Mucosa of gallbladder (tissue), 1 donor: ENCODE data around the gene KIF21B. TPM values are rescaled to one million over a fixed set of nuclear protein-coding genes. Genes with fewer than 3 reads are reported as not detected.
"Not testable (repeated sequence)": the region's sequence is repeated elsewhere in the genome, so short reads cannot be mapped to it uniquely, and the experiment has no call there.

Experiments used
- DNase-seq: peaks from one replicate; pipeline ENCODE4 v3.0.0-alpha.2; 2020; ENCODE audit warnings: low spot score
- total RNA-seq: library from RNA; stranded (reverse); gene quantifications from one replicate; pipeline ENCODE4 v1.2.1, GENCODE V29; 2021
- donor health status: DM: no; HTN: no; CAD: no.

Gene KIF21B
- total RNA-seq, 1 donor from 2014 or later, result 4.9 TPM

DNA sequence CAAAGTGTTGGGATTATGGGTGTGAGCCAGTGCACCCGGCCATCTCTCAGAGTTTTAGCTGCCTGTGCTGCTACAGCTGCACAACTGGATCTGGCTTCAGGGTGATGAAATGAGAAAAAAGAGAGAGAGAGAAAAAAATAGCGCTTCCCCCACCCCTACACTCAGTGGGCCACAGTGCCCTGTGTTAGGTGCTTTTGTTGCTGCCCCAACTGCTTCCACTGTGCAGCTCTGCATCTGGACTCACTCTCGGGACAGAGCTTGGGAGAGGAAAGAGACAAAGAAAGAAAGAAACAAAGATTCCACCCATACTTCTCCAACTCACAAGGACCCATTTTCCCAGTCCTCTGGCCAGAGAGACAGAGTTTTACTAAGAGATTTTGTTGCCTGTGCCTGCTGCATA lies 78.4 kb downstream of the KIF21B start:
- no peak for DNase-seq

DNA sequence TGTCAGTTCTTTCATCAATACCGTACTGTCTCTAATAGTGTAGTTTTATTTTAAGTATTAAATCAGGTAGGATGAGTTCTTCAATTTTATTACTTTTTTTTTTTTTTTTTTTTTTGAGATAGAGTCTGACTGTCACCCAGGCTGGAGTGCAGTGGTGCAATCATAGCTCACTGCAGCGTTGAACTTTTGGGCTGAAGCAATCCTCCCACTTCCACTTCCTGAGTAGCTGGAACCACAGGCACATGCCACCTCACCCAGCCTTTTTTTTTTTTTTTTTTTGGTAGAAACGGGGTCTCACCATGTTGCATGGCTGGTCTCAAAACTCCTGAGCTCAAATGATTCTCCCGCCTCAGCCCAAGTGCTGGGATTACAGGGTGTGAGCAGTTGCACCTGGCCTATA lies 84.6 kb downstream of the KIF21B start:
- DNase-seq, result no peak

DNA sequence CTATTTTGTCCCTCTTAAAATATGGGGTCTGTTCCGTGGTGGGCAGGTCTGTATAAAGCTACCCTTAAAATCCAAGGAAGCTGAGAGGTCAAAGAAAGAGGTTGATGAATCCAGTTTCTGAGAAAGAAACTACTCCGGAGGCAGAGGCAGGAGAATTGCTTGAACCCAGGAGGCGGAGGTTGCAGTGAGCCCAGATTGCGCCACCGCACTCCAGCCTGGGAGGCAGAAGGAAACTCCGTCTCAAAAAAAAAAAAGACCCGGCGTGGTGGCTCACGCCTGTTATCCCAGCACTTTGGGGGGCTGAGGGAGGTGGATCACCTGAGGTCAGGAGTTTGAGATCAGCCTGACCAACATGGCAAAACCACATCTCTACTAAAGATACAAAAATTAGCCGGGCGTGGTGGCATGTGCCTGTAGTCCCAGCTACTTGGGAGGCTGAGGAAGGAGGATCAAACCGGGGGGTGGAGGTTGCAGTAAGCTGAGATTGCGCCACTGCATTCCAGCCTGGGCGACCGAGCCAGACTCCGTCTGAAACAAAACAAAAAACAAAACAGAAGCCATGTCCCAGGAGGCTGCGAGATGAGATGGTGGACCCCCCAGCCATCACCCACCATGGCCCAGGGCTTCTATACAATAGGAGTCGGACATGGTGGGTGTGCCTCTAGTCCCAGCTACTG lies 88.1 kb downstream of the KIF21B start:
- not testable (repeated sequence) for DNase-seq

DNA sequence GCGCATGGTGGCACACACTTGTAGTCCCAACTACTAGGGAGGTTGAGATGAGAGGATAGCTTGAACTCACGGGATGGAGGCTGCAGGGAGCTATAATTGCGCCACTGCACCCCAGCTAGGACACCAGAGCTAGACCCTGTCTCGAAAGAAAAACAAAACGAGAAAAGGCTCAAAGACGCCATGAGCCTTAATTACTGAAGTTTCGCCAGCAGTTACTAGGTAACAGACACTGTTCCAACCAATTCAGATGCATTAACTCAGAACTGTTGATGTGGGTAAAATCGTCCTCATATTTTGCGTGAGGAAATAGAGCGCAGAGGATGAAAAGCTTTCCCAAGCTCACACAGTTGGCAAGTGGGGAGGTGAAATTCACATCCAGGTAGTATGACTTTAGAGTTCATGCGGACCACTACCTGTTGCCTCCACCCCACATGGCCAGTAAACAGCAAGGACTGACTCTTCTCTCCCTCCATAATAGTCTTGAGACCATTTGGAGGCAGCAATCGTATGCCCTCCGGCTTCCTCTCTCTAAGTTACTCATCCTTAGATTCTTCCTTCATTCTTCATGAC lies 88.8 kb downstream of the KIF21B start:
- no peak for DNase-seq

DNA sequence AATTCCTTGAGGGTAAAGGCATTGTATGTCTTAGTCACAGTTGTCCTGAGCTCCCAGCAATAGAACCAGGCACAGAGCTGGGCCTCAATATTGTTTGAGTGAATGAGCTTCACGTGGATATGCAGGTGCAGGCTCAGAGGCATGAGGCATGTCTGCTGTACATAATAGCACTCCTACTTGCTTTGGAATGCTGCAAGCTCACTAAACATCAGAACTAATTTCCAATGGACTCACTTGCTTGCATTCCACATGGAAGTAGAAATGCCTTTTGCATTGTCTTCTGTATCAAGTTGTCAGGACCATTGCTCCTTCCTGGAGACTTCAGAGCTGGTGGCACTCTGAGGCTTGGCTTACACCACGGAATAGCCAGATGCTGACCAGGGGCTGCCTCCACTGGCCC lies 91.7 kb downstream of the KIF21B start:
- DNase-seq, result no peak

DNA sequence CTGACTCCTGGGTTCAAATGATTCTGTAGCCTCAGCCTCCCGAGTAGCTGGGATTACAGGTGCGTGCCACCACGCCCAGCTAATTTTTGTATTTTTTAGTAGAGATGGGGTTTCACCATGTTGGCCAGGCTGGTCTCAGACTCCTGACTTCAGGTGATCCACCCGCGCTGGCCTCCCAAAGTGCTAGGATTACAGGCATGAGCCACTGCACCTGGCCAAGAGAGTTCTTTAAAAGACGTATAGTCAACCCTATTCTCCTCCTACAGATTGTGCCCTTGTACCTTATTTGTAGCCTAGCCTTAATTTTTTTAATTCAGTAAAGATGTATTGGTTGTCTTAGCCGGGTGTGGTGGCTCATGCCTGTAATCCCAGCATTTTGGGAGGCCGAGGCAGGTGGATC lies 93.2 kb downstream of the KIF21B start:
- not testable (repeated sequence) for DNase-seq

DNA sequence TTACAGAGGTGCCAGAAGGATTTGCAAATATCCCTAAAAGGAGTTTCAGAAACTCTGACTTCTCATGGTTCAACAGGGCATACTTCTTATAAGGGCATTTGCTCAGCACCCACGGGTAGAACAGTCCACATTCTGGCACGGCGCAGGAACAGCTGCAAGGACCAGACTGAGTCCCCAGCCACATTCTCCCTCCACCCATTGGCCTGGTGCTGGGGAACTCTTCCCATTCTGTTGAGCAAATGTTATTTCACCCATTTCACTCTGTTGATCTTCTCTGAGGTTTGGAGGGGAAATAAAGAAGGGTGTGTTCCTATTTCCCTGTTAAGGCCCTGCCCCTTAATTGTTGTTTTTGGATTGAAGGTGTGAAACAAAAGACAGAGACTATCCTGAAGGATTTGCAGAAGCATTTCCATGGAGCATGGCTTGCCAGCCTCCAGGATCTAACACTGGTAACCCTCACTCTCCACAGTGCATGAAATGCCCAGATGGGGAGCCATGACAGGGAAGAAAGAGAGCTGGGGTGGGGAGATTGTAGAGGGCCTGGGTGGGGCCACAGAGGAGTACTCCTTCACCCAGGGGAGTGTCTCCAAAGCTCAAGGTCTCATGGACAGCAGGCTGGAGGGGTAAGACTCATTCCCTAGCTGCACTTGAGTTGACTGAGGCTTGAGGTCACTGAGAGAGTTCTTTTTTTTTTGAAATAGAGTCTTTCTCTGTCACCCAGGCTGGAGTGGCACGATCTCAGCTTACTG lies 93.8 kb downstream of the KIF21B start:
- DNase-seq, result no peak

DNA sequence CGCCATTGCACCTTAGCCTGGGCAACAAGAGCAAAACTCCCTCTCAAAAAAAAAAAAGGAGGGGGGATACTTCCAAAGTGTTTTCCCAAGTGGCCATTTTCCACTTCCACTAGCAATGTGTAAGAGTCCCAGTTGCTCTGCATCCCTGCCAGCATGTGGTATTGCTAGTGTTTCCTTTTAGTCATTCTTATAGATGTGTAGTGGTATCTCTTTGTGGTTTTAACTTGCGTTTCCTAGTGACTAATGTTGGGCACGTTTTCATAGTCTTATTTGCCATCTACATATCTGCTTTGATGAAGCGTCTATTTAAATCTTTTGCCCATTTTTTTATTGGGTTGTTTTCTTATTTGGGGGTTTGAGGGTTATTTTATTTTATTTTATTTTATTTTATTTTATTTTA lies 97.7 kb downstream of the KIF21B start:
- no peak for DNase-seq

DNA sequence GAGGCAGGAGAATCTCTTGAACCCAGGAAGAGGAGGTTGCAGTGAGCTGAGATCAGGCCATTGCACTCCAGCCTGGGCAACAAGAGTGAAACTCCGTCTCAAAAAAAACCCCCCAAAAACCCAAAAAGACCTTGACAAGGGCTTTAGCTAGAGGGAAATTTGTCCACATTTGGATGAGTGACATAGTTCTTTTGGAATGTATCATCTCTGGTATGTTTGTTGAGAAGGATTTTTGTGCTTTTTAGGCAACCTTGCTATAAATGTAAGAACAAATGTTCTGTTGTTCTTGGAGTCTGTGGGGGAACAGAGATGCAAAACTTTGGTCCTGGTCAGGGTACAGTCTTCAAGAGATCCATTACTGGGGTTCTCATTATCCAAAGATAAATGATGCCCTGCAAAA lies 99.9 kb downstream of the KIF21B start:
- no peak for DNase-seq

DNA sequence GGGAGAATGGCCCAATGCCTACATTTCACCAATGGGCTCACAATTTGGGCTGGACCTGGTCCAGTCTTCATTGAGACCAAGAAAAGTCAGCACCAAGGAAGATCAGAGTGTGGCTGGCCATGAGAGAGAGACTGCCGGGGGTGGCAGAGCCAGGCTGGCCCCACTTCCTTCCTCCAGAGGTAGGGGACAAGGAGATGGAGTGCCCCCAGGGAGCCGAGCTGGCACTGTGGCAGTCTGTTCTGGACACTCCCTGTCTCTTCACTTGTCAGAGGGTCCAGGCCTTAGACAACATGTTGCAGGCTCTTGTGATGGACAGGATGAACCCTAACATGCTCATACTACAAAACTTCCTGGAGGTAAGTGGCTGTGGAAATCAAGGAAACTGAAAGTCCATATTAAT lies 101.1 kb downstream of the KIF21B start:
- DNase-seq, result no peak

DNA sequence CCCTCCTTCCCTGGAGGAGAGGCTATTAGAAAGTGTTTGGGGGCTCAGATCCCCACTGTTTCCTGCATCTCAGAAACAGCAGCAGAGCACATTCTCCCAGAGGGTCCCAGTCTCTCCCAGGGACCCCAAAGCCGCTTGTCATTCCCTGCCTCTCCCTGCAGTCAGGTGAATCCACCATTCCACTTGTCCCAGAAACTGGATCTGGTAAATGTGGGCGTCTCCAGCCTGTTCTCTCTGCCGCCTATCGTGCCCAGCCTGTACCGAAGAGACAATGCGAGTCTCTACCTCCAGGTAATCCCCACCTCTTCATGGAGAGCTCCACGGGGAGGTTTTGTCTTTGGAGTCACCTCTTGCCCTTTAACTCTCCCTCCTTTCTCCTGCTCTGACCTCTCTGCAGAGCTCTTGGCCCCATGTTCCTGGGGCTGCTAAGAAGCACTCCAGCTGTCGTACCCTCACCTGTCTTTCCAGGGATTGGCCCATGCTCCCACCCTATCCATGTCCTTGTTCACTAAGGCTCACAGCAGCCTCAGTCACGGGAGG lies 101.9 kb downstream of the KIF21B start:
- DNase-seq, result no peak

Other genes starting within 250 kb of the KIF21B start
- gene GPR25, start 150.7 kb downstream of the KIF21B start, total RNA-seq, result 0.66 TPM
- gene INAVA, start 128.8 kb downstream of the KIF21B start, total RNA-seq, result 152 TPM
- not detected for gene CACNA1S, start 88.7 kb upstream of the KIF21B start, total RNA-seq
- gene ASCL5, start 103.5 kb upstream of the KIF21B start, total RNA-seq, result 0.12 TPM
- gene TMEM9, start 130.8 kb upstream of the KIF21B start, total RNA-seq, result 72.8 TPM
- gene IGFN1, start 167.1 kb upstream of the KIF21B start, total RNA-seq, result 0.40 TPM